Stimulated activated CD4-positive, alpha-beta T cell treated with anti-CD3 and anti-CD28 coated beads, Interleukin-15, amount 100 ng/mL, for 48 hours (primary cell): ENCODE data around the gene RDH13.
"Not testable (repeated sequence)": the region's sequence is repeated elsewhere in the genome, so short reads cannot be mapped to it uniquely, and the experiment has no call there.

ENCODE experiments used
- DNase-seq, 2 donors: peaks; one replicate each; pipeline ENCODE4 v3.0.0-alpha.2; 2020; ENCODE audit warnings: low read depth in 2 of 2

The RDH13 gene

GRCh38 chr19:55077106-55077505 lies 14.2 kb upstream of the RDH13 start:
- no peak for DNase-seq

DNA sequence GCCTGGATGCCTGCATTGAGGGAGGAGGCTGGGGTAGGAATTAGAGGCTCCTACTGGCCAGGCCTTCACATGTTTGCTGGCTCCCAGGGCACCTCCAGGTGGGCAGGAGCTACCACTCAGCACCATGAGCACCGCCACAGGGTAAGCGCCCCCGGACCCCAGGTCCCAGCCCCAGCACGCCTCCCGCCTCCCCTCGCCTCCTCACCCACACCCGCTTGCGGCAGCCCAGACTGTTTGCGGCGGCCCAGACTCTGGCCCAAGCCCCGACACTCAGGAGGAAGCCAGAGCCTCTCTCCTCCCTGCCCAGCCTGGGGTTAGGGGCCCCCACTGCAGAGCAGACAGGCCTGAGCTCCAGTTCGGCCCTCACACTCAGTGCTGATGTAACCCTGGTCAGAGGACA lies 13.4 kb upstream of the RDH13 start:
- DNase-seq, result no peak

DNA sequence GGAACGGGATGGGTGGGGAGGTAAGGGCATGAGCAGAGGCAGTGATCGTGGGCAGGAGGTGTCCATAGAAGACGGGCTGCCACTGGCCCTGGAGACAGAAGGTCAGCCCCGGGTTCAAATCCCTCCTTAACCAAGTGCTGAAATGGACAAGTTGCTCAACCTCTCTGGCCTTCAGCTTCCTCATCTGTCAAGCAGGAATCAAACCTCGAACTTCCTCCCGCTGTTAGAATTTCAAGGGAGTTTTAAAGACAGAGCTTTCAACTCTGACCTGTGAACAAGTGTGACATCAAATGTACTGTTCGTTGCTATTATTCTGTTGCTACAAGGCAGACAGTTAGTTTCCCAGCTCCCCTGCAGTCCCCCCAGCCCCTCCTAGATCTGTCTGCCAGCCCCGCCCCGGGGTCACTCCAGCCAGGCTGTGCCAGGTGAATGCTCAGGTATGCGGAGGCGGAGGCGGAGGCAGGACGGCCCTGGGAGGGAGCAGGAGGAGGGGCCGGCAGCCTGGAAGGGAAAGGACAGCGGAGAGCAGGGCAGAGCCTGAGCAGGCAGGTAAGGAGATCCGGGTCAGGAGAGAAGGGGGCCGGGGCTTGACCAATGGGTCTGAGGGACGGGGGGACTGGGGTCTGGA lies 12.5 kb upstream of the RDH13 start, which contains the start of gene EPS8L1:
EPS8L1 (plus strand) TSS at position 499 of the 628 bp plus-strand sequence. CDS start 576 bp downstream, outside the sequence.
- DNase-seq, result no peak

GRCh38 chr19:55071913-55072312 lies 9.0 kb upstream of the RDH13 start:
- DNase-seq, result no peak

GRCh38 chr19:55071129-55071502 lies 8.2 kb upstream of the RDH13 start:
- no peak for DNase-seq

DNA sequence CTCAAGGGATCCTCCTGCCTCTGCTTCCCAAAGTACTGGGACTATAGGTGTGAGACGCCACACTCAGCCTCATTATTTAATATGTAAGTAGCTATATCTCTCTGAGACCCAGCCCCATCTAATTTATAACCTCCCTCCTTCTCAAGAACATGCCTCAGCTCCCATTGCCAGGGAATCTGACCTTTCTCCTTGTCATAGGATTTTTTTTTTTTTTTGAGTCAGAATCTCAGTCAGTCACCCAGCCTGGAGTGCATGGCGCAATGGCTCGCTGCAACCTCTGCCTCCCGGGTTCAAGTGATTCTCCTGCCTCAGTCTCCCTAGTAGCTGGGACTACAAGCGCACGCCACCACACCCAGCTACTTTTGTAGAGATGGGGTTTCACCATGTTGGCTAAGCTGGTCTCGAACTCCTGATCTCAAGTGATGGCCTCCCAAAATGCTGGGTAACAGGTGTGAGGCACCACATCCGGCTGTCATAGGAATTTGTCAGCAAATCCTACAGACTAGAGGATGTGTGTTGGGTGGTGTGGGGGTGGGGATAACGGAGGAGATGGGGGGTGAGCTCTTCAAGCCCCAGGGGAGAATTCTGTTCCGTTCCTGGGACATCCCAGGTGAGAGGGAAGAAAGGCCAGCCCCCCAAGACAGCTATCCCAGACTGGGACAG lies 7.6 kb upstream of the RDH13 start:
- no peak for DNase-seq

DNA sequence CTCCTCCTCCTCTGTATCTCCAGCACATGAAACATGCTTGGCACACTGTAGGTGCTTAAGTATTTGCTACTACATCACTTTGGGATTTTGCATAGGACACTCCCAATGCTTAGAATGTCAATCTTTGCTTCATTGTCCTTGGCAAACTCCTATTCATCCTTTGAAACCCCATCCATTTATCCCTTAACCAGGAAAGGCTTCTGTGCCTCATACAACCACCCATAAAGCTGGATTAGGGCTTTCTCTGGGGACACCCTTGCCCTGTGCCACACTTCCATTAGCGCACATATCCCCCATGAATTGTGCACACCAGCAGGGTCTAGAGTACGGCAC lies 6.9 kb upstream of the RDH13 start:
- DNase-seq, result no peak

DNA sequence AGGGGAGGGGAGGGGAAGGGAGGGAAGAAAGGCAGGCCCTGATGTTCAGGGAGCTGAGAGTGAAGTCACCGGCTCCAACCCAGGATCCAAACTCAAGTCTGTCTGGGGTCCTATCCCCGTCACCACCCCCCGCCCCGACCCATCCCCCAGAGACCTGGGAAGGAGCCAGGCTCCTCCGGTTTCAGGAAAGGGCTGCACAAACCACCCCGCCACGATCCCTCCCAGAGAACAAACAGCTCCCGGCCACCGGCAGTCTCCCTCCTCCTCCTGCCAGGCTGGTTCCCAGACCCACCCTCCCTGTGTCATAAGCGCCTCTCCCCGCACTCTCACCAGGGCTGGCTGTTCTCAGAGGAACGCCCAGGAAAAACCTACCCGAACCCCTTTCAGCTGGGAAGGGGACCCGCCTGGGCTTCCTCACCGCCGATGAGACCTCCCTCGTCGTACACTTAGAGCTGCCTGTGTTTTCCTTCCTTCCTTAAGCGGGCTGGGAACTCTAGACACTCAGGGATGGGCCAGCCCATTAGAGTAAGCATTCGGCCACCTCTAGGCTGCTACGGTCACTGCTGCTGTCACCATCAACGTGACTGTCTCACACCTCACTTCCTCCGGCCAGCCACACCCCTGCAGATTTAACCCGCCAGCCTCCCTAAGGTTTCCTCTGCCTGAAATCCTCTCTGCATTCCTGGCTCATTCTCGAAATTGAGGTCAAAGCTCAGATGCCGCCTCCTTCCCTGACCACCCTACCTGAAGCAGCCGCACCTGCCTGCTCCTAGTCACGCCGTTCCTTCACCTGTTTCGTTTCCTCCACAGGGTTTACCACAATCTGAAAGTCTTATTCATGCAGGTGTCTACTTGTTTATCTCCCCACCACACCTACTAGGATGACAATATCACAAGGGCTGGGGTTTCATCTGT lies 6.3 kb upstream of the RDH13 start:
- DNase-seq, result no peak

DNA sequence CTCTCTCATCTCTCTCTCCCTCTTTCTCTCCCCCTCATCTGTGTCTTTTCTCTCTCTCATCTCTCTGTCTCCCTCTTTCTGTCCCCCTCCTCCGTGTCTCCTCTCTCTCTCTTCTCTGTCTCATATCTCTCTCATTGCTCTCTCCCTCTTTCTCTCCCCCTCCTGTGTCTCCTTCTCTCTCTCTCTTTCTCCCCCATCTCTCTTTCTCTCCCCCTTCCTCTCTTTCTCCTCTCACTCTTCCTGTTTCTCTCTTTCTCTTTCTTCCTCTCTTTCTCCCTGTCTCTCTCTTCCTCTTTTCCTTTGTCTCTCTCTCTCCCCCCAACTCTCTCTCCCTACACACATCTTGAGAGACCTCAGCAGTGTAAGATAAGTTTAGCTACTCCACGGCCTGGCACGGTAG lies 4.9 kb upstream of the RDH13 start:
- no peak for DNase-seq

- DNase-seq, result no peak
Measured at GRCh38 chr19:55066107-55066709, 3.3 kb upstream of the RDH13 start.

DNA sequence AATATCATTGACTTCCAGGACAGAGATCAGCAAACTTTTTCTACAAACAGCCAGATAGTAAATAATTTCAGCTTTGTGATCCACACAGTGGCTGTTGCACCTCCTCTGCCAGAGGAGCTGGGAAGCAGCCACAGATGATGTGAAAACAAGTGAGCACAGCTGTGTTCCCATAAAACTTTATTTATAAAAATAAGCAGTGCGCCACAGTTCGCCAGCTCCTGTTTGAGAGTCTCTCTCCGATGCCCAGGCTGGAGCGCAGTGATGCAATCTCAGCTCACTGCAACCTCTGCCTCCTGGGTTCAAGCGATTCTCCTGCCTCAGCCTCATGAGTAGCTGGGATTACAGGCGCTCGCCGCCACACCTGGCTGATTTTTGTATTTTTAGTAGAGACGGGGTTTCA lies 2.6 kb upstream of the RDH13 start:
- DNase-seq, result not testable (repeated sequence)

DNA sequence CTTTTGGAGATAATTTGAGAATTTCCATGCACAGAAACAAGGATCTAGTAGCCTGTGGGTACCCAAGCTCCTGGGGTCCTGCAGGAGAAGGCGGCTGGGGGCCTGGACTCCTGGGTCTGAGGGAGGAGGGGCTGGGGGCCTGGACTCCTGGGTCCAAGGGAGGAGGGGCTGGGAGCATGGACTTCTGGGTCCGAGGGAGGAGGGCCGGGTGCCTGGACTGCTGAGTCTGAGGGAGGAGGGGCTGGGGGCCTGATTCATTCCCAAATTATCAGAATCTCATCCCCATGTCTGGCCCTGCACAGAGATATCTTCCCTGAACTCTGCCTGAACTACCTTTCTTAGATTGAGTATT lies 520 bp upstream of the RDH13 start:
- DNase-seq, result no peak

DNA sequence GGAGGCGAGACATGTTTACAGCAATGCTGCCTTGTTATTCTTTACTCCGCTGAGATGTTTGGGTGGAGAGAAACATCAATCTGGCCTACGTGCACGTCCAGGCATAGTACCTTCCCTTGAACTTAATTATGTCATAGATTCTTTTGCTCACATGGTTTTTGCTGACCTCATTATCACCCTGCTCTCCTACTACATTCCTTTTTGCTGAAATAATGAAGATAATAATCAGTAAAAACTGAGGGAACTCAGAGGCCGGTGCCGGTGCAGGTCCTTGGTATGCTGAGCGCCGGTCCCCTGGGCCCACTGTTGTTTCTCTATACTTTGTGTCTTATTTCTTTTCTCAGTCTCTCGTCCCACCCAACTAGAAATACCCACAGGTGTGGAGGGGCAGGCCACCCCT lies 2.7 kb downstream of the RDH13 start:
- not testable (repeated sequence) for DNase-seq

GRCh38 chr19:55058781-55059610 lies 4.0 kb downstream of the RDH13 start:
- DNase-seq, result no peak

DNA sequence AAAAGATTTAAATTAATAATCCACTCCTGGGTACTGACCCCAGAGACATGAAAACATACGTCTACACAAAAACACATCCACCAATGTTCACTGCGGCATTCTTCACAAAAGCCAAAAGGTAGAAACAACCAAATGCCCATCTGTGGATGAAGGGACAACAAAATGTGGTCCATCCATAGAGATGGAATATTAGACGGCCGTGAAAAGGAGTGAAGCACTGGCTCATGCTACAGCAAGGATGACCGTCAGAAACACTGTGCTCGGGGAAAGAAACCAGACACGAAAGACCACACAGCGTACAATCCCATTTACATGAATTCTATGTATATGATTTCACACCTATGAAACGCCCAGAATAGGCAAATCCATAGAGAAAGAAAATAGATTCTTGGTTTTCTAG lies 6.1 kb downstream of the RDH13 start:
- DNase-seq, result no peak

GRCh38 chr19:55053735-55054134 lies 9.2 kb downstream of the RDH13 start:
- DNase-seq, result no peak

- DNase-seq, result no peak
Measured at GRCh38 chr19:55050749-55051532, 12.0 kb downstream of the RDH13 start.

GRCh38 chr19:55048446-55048845 lies 14.5 kb downstream of the RDH13 start:
- DNase-seq, result no peak

DNA sequence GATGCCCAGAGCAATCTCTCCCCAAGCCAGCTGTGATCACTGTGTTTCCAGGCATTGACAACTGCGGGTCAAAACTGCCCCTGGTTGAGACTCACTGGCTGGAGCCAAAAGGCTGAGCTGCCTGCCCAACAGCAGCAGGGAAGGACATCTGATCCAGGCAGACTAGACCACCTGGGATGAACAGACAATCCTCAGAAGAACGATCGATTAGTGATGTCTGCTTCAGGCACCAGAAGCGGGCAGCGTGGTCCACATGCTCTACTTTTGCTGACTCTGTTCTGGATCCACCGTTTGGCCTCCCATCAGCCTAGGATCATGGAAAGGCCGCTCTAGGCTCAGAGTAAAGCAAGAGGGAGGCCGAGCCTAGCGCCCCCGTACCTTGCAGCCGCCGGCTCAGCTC lies 15.0 kb downstream of the RDH13 start:
- no peak for DNase-seq

DNA sequence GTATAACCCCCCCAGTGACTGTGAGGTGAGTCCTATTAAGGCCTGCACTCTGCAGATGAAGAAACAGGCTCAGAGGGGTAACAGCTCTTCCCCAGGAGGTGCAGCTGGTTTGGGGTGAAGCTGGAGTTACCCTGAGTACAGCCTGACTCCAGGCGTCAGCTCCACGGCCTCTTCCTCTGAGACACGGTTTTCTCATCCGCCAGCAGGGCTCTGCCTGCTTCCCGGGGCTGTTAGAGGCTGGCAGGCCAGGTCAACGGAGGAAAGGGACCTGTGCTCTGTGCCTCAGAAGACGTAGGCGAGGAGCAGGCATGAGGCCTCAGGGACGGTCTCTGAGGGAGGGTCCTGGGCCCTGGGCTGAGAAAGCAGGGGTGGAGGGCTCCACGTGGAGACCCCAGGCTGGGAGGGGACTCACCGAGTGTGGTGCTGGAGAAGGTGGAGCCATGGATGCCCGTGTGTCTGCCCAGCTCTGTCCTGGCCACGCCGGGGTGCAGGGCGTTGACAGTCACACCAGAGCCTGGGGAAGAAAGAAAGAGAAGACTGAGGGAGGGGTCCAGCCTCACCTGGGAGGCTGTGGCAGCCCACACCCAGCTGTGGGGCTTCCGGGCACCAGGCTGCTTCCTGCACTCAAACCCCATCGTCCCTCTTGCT lies 15.8 kb downstream of the RDH13 start:
- DNase-seq, result no peak
